Stimulated activated CD8-positive, alpha-beta memory T cell treated with anti-CD3 and anti-CD28 coated beads, Interleukin-4, amount 100 ng/mL, for 4 hours (primary cell): ENCODE results near the gene MED12L.
"Not testable (repeated sequence)": the region's sequence is repeated elsewhere in the genome, so short reads cannot be mapped to it uniquely, and the experiment has no call there.

Experiments used
- DNase-seq, 2 donors: peaks; one replicate each; pipeline ENCODE4 v3.0.0-alpha.2; 2020; ENCODE audit warnings: low read depth in 2 of 2, low spot score in 1 of 2

Gene MED12L

GRCh38 chr3:151372063-151372820, 286.8 kb downstream of the MED12L start:
- no peak for DNase-seq

GRCh38 chr3:151377768-151378385, 292.4 kb downstream of the MED12L start:
- DNase-seq, result no peak

GRCh38 chr3:151379083-151379734, 293.7 kb downstream of the MED12L start:
- DNase-seq, result no peak

- DNase-seq, result no peak
Measured at GRCh38 chr3:151382671-151383070, 297.2 kb downstream of the MED12L start.

GRCh38 chr3:151383111-151383510, 297.6 kb downstream of the MED12L start:
- no peak for DNase-seq

GRCh38 chr3:151383956-151384355, 298.5 kb downstream of the MED12L start:
- DNase-seq, result no peak

- DNase-seq, result no peak
Measured at GRCh38 chr3:151384741-151385174, 299.3 kb downstream of the MED12L start, which contains the start of gene P2RY12. Gene P2RY12, minus strand, starts transcription at chr3:151384753. Its CDS starts 45,908 bp downstream, at chr3:151338845.

- no peak for DNase-seq
Measured at GRCh38 chr3:151386056-151386455, 300.6 kb downstream of the MED12L start.

GRCh38 chr3:151387432-151387831, 302.0 kb downstream of the MED12L start:
- DNase-seq, result no peak

- no peak for DNase-seq
Measured at GRCh38 chr3:151387842-151388241, 302.4 kb downstream of the MED12L start.

- DNase-seq, result no peak
Measured at GRCh38 chr3:151391720-151392119, 306.3 kb downstream of the MED12L start.

- not testable (repeated sequence) for DNase-seq
Measured at GRCh38 chr3:151392191-151392590, 306.7 kb downstream of the MED12L start.

GRCh38 chr3:151393146-151393830, 307.8 kb downstream of the MED12L start:
- DNase-seq, result no peak

- no peak for DNase-seq
Measured at GRCh38 chr3:151393941-151394340, 308.5 kb downstream of the MED12L start.

- DNase-seq, result no peak
Measured at GRCh38 chr3:151394611-151395010, 309.1 kb downstream of the MED12L start.

- DNase-seq, result no peak
Measured at GRCh38 chr3:151395806-151396205, 310.3 kb downstream of the MED12L start.

- no peak for DNase-seq
Measured at GRCh38 chr3:151398895-151399294, 313.4 kb downstream of the MED12L start.

- no peak for DNase-seq
Measured at GRCh38 chr3:151400341-151400740, 314.9 kb downstream of the MED12L start.

- no peak for DNase-seq
Measured at GRCh38 chr3:151402349-151402748, 316.9 kb downstream of the MED12L start.

- DNase-seq, result no peak
Measured at GRCh38 chr3:151403246-151403645, 317.8 kb downstream of the MED12L start.

- no peak for DNase-seq
Measured at GRCh38 chr3:151404316-151404715, 318.9 kb downstream of the MED12L start.
